Activated naive CD4-positive, alpha-beta T cell treated with anti-CD3 and anti-CD28 coated beads, Interleukin-2, amount 50 U/mL, for 16 hours (primary cell): ENCODE results near the gene CDH4.

Source experiments
- DNase-seq: peaks from one replicate; pipeline ENCODE4 v3.0.0-alpha.2; 2020

Gene CDH4

GRCh38 chr20:61499859-61500554 is 247.9 kb downstream of the CDH4 start:
- no peak for DNase-seq

- DNase-seq = no peak
Observed at GRCh38 chr20:61500791-61501321, 248.8 kb downstream of the CDH4 start.

- DNase-seq = no peak
Observed at GRCh38 chr20:61502433-61502832, 250.4 kb downstream of the CDH4 start.

- no peak for DNase-seq
Observed at GRCh38 chr20:61503106-61503505, 251.0 kb downstream of the CDH4 start.

GRCh38 chr20:61505508-61505907 is 253.4 kb downstream of the CDH4 start:
- DNase-seq = no peak

- no peak for DNase-seq
Observed at GRCh38 chr20:61507778-61508177, 255.7 kb downstream of the CDH4 start.

GRCh38 chr20:61508301-61509096 is 256.4 kb downstream of the CDH4 start:
- DNase-seq = no peak

- DNase-seq = no peak
Observed at GRCh38 chr20:61510778-61511330, 258.8 kb downstream of the CDH4 start.

- no peak for DNase-seq
Observed at GRCh38 chr20:61512475-61512874, 260.4 kb downstream of the CDH4 start.

GRCh38 chr20:61513124-61514017 is 261.3 kb downstream of the CDH4 start:
- no peak for DNase-seq

GRCh38 chr20:61514018-61514365 is 261.9 kb downstream of the CDH4 start:
- DNase-seq = no peak

- no peak for DNase-seq
Observed at GRCh38 chr20:61514396-61514795, 262.3 kb downstream of the CDH4 start.

GRCh38 chr20:61514805-61515505 is 262.9 kb downstream of the CDH4 start:
- no peak for DNase-seq

GRCh38 chr20:61515922-61516321 is 263.9 kb downstream of the CDH4 start:
- no peak for DNase-seq

GRCh38 chr20:61516346-61517208 is 264.5 kb downstream of the CDH4 start:
- DNase-seq = no peak

- no peak for DNase-seq
Observed at GRCh38 chr20:61517419-61517818, 265.4 kb downstream of the CDH4 start.

- DNase-seq = no peak
Observed at GRCh38 chr20:61518424-61518951, 266.4 kb downstream of the CDH4 start.

GRCh38 chr20:61519488-61519887 is 267.4 kb downstream of the CDH4 start:
- DNase-seq = no peak

- no peak for DNase-seq
Observed at GRCh38 chr20:61520076-61520892, 268.2 kb downstream of the CDH4 start.

- DNase-seq = no peak
Observed at GRCh38 chr20:61520893-61521460, 268.9 kb downstream of the CDH4 start.
